Panc1 (cell line): ENCODE measurements around the gene FGF22.

ENCODE experiments used
- SIN3A ChIP-seq: IDR thresholded peaks from 2 replicates; pipeline ENCODE4 v1.6.1; 2012; ENCODE audit warnings: low read depth, mild to moderate bottlenecking, low read length, moderate library complexity, borderline replicate concordance; ENCODE audit not compliant: insufficient read depth
- TF ChIP-seq, protein P1 (sequence below): fragments of 450-650 bp; IDR thresholded peaks from 2 replicates; pipeline ENCODE4 v1.5.1; 2017; ENCODE audit warnings: mild to moderate bottlenecking
- TF ChIP-seq, protein P2 (sequence below), 2 experiments: IDR thresholded peaks; 2 replicates each; pipeline ENCODE4 v1.6.1; 2011 to 2012; ENCODE audit warnings: low read depth in 2 of 2, control low read depth in 1 of 2, low read length in 1 of 2, mild to moderate bottlenecking in 1 of 2, moderate library complexity in 1 of 2; ENCODE audit not compliant: insufficient read depth in 1 of 2

DNA sequence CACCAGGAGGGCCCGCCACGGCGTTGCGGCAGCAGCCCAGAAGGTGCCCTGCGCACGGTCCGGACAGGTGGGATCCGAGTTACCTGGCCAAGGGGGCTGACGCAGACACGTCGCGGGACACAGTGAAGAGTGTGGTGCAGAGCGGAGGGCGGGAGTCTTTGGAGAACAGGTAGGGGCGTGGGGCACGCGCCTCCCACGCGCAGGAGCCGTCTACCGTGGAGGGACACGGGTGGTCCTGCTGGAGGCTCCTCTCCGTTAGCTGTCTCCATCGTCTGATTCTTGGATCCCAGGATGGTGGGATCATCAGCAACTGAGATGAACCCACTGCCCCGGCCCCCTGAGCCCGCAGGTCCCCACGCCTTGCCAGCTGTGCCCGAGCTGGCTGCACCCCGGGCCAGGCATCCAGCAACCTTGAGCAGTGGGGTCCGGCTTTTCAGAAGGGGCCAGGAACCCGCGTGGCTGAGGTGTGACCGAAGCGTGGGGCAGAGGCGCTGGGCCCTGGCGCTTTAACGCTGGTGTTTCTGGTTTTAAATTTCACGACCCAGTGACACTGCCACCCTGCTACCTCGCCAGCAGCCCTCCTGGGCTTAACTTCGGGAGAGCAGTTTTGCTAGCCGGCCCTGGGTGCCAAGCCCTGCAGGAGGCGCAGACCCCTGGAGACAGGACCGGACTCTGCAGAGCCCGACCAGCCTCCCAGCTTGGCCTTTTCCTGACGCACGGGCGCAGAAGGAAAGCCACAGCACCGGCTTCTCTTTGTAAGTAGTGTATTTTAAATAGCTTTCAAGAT is 7.3 kb downstream of the FGF22 start:
- TF ChIP-seq, protein P1, sequence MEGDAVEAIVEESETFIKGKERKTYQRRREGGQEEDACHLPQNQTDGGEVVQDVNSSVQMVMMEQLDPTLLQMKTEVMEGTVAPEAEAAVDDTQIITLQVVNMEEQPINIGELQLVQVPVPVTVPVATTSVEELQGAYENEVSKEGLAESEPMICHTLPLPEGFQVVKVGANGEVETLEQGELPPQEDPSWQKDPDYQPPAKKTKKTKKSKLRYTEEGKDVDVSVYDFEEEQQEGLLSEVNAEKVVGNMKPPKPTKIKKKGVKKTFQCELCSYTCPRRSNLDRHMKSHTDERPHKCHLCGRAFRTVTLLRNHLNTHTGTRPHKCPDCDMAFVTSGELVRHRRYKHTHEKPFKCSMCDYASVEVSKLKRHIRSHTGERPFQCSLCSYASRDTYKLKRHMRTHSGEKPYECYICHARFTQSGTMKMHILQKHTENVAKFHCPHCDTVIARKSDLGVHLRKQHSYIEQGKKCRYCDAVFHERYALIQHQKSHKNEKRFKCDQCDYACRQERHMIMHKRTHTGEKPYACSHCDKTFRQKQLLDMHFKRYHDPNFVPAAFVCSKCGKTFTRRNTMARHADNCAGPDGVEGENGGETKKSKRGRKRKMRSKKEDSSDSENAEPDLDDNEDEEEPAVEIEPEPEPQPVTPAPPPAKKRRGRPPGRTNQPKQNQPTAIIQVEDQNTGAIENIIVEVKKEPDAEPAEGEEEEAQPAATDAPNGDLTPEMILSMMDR: no peak
- TF ChIP-seq, protein P2, sequence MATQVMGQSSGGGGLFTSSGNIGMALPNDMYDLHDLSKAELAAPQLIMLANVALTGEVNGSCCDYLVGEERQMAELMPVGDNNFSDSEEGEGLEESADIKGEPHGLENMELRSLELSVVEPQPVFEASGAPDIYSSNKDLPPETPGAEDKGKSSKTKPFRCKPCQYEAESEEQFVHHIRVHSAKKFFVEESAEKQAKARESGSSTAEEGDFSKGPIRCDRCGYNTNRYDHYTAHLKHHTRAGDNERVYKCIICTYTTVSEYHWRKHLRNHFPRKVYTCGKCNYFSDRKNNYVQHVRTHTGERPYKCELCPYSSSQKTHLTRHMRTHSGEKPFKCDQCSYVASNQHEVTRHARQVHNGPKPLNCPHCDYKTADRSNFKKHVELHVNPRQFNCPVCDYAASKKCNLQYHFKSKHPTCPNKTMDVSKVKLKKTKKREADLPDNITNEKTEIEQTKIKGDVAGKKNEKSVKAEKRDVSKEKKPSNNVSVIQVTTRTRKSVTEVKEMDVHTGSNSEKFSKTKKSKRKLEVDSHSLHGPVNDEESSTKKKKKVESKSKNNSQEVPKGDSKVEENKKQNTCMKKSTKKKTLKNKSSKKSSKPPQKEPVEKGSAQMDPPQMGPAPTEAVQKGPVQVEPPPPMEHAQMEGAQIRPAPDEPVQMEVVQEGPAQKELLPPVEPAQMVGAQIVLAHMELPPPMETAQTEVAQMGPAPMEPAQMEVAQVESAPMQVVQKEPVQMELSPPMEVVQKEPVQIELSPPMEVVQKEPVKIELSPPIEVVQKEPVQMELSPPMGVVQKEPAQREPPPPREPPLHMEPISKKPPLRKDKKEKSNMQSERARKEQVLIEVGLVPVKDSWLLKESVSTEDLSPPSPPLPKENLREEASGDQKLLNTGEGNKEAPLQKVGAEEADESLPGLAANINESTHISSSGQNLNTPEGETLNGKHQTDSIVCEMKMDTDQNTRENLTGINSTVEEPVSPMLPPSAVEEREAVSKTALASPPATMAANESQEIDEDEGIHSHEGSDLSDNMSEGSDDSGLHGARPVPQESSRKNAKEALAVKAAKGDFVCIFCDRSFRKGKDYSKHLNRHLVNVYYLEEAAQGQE (IDR thresholded peaks at IDR 0.05; ENCODE audit: insufficient read depth in 1 of 2, low read depth in 2 of 2, low read length in 1 of 2): no peak
- no peak for TF ChIP-seq SIN3A
